Mesenchymal stem cell (in vitro differentiated cells and primary cell): ENCODE data around the gene CUBN.

Source experiments
- DNase-seq: peaks from one replicate; pipeline ENCODE4 v3.0.0-alpha.2; 2013
- H2AFZ ChIP-seq: one replicate; pipeline ENCODE4 v1.6.1; 2013; ENCODE audit warnings: low read depth, mild to moderate bottlenecking, control low read depth, inconsistent platforms, low read length, moderate library complexity
- H2AK5ac ChIP-seq: 2 replicates; pipeline ENCODE4 v1.6.1; 2013; ENCODE audit warnings: low read length, moderate library complexity, mild to moderate bottlenecking, inconsistent platforms; ENCODE audit not compliant: severe bottlenecking
- H2BK120ac ChIP-seq: one replicate; pipeline ENCODE4 v1.6.1; 2013; ENCODE audit warnings: low read depth, mild to moderate bottlenecking, inconsistent platforms, low read length, moderate library complexity
- H2BK12ac ChIP-seq, 2 experiments: one replicate each; pipeline ENCODE4 v1.6.1; 2013; ENCODE audit warnings: inconsistent platforms in 2 of 2, low read length in 2 of 2, mild to moderate bottlenecking in 2 of 2, moderate library complexity in 2 of 2, control low read depth in 1 of 2
- H2BK15ac ChIP-seq: one replicate; pipeline ENCODE4 v1.6.1; 2013; ENCODE audit warnings: mild to moderate bottlenecking, low read depth, inconsistent platforms; ENCODE audit not compliant: poor library complexity, severe bottlenecking
- H2BK5ac ChIP-seq: 2 replicates; pipeline ENCODE4 v1.6.1; 2013; ENCODE audit warnings: low read depth, mild to moderate bottlenecking, low read length, control low read depth, inconsistent platforms; ENCODE audit not compliant: poor library complexity, severe bottlenecking
- H3K14ac ChIP-seq, 2 experiments: one replicate each; pipeline ENCODE4 v1.6.1; 2013; ENCODE audit warnings: inconsistent platforms in 2 of 2, low read length in 2 of 2, control low read depth in 1 of 2, mild to moderate bottlenecking in 1 of 2, moderate library complexity in 1 of 2
- H3K18ac ChIP-seq, 2 experiments: one replicate each; pipeline ENCODE4 v1.6.1; 2013; ENCODE audit warnings: inconsistent platforms in 2 of 2, low read length in 2 of 2, control low read depth in 1 of 2, low read depth in 1 of 2, mild to moderate bottlenecking in 1 of 2
- H3K23ac ChIP-seq, 2 experiments: one replicate each; pipeline ENCODE4 v1.6.1; 2013; ENCODE audit warnings: inconsistent platforms in 2 of 2, low read length in 2 of 2, mild to moderate bottlenecking in 2 of 2, moderate library complexity in 2 of 2, control low read depth in 1 of 2
- H3K27ac ChIP-seq: 2 replicates; pipeline ENCODE4 v1.5.1; 2013; ENCODE audit warnings: mild to moderate bottlenecking, moderate library complexity, low read length, control low read depth, inconsistent platforms; ENCODE audit not compliant: poor library complexity, severe bottlenecking
- H3K27me3 ChIP-seq, 2 experiments: 2 replicates each; pipeline versions ENCODE4 v1.6.1 to v1.7.0; 2013; ENCODE audit warnings: low read length in 2 of 2, mild to moderate bottlenecking in 2 of 2, moderate library complexity in 2 of 2, control low read depth in 1 of 2, inconsistent platforms in 1 of 2; ENCODE audit not compliant: control insufficient read depth in 1 of 2, insufficient read depth in 1 of 2
- H3K36me3 ChIP-seq, 2 experiments: 2 replicates each; pipeline versions ENCODE4 v1.6.1 to v1.7.0; 2013; ENCODE audit warnings: low read length in 2 of 2, control low read depth in 1 of 2, inconsistent platforms in 1 of 2, low read depth in 1 of 2, mild to moderate bottlenecking in 1 of 2; ENCODE audit not compliant: insufficient read depth in 2 of 2, control insufficient read depth in 1 of 2
- H3K4ac ChIP-seq, 2 experiments: one replicate each; pipeline ENCODE4 v1.6.1; 2013; ENCODE audit warnings: inconsistent platforms in 2 of 2, low read length in 2 of 2, mild to moderate bottlenecking in 2 of 2, moderate library complexity in 2 of 2, control low read depth in 1 of 2, low read depth in 1 of 2
- H3K4me1 ChIP-seq: 2 replicates; pipeline ENCODE4 v1.6.1; 2013; ENCODE audit warnings: low read depth, low read length, control low read depth; ENCODE audit not compliant: control insufficient read depth, insufficient read depth
- H3K4me2 ChIP-seq: 2 replicates; pipeline ENCODE4 v1.6.1; 2013; ENCODE audit warnings: low read length, mild to moderate bottlenecking, inconsistent platforms; ENCODE audit not compliant: poor library complexity, severe bottlenecking
- H3K4me3 ChIP-seq, 2 experiments: 2 replicates each; pipeline versions ENCODE4 v1.5.1 to v1.7.0; 2013; ENCODE audit warnings: low read length in 2 of 2, mild to moderate bottlenecking in 2 of 2, control low read depth in 1 of 2, low read depth in 1 of 2; ENCODE audit not compliant: insufficient read depth in 1 of 2
- H3K79me1 ChIP-seq: replicated peaks from 2 replicates; pipeline ENCODE4 v1.6.1; 2013; ENCODE audit warnings: mild to moderate bottlenecking, control low read depth, low read length, inconsistent platforms; ENCODE audit not compliant: poor library complexity, severe bottlenecking
- H3K9ac ChIP-seq: 2 replicates; pipeline ENCODE4 v1.7.0; 2013; ENCODE audit warnings: mild to moderate bottlenecking, low read length, moderate library complexity
- H3K9me3 ChIP-seq: 2 replicates; pipeline ENCODE4 v1.7.0; 2013; ENCODE audit warnings: mild to moderate bottlenecking, low read length; ENCODE audit not compliant: control insufficient read depth
- H4K8ac ChIP-seq: one replicate; pipeline ENCODE4 v1.6.1; 2013; ENCODE audit warnings: inconsistent platforms, mild to moderate bottlenecking, low read length, moderate library complexity
- H4K91ac ChIP-seq: one replicate; pipeline ENCODE4 v1.6.1; 2013; ENCODE audit warnings: mild to moderate bottlenecking, low read length, inconsistent platforms
- WGBS: methylation state at CpG from one replicate; pipeline ENCODE4 v1.1.7; 2013; ENCODE audit warnings: mixed read lengths; 5-methylcytosine and 5-hydroxymethylcytosine counted together

Gene CUBN

GRCh38 chr10:16976803-16977202, 152.8 kb downstream of the CUBN start:
- no peak overlapping the region for H2AFZ ChIP-seq
- no peak overlapping the region for H2BK15ac ChIP-seq
- H2BK12ac ChIP-seq, result peak overlapping the region in 1 of 2 experiments; percentile 54
- H2AK5ac ChIP-seq, result peak overlapping the region; percentile 76
- no peak overlapping the region for H3K23ac ChIP-seq
- no peak overlapping the region for H3K18ac ChIP-seq
- DNase-seq, result no peak
- H3K4ac ChIP-seq, result no peak overlapping the region
- H4K8ac ChIP-seq, result no peak overlapping the region
- H3K79me1 ChIP-seq, result no peaks in the 10 kb centered on the region
- H3K27ac ChIP-seq, result no peak overlapping the region
- H3K4me3 ChIP-seq, result no peak overlapping the region
- H3K4me2 ChIP-seq, result no peak overlapping the region
- H3K9me3 ChIP-seq, result no peaks in the 10 kb centered on the region
- no peak overlapping the region for H2BK120ac ChIP-seq
- no peak overlapping the region for H3K9ac ChIP-seq
- H4K91ac ChIP-seq, result no peak overlapping the region
- no peak overlapping the region for H2BK5ac ChIP-seq
- H3K36me3 ChIP-seq, result no peaks in the 10 kb centered on the region
- no peaks in the 10 kb centered on the region for H3K27me3 ChIP-seq
- peaks cover 2% of the 10 kb centered on the region for H3K4me1 ChIP-seq
- H3K14ac ChIP-seq, result no peak overlapping the region

DNA sequence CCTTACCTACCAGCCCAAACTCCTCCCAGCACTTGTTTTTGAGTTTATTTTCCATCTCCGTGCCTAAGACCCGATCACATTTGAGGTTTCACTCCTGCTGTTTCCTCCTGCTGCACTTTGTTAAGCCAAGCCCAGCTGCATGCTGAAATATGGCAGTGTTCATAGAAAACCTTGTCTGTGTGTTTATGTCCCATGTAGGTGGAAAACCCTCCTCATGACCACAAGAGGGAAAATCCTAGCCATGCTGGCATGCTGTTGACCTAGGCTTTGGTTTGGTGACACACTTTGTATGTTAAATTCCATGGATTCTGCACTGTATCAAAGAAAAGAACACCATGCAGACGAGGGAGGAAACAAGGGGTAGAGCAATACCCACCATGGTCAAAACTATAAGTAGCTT, 154.4 kb downstream of the CUBN start:
- peak; percentile 52 for DNase-seq
- Histone ChIP-seq H3K4me2 (no peak overlapping the region), H2AK5ac (no peak overlapping the region), H4K8ac (no peak overlapping the region), H2BK15ac (no peak overlapping the region), H2AFZ (no peak overlapping the region), H2BK12ac (peak overlapping the region in 1 of 2 experiments; percentile 67), H2BK5ac (no peak overlapping the region), H4K91ac (no peak overlapping the region), H3K9ac (no peak overlapping the region), H3K4me3 (no peak overlapping the region), H3K79me1 (no peaks in the 10 kb centered on the region), H2BK120ac (no peak overlapping the region), H3K14ac (no peak overlapping the region), H3K23ac (no peak overlapping the region), H3K36me3 (no peaks in the 10 kb centered on the region), H3K9me3 (no peaks in the 10 kb centered on the region), H3K27ac (peak overlapping the region; percentile 0), H3K4ac (no peak overlapping the region), H3K18ac (peak overlapping the region in 1 of 2 experiments; percentile 18), H3K27me3 (no peaks in the 10 kb centered on the region), H3K4me1 (peaks cover 2% of the 10 kb centered on the region)
- 91% methylated on average over 3 of the region's 3 CpGs for WGBS

- no peak overlapping the region for H3K23ac ChIP-seq
- no peaks in the 10 kb centered on the region for H3K27me3 ChIP-seq
- WGBS, result 2% methylated on average over 8 of the region's 8 CpGs
- H2BK12ac ChIP-seq, result peak overlapping the region; percentile 29 to 50
- H3K18ac ChIP-seq, result peak overlapping the region; percentile 74 to 92
- peak overlapping the region in 1 of 2 experiments; percentile 22 for H3K4me3 ChIP-seq
- H3K36me3 ChIP-seq, result no peaks in the 10 kb centered on the region
- no peaks in the 10 kb centered on the region for H3K9me3 ChIP-seq
- peaks cover 9% of the 10 kb centered on the region for H3K4me1 ChIP-seq
- H3K27ac ChIP-seq, result peak overlapping the region; percentile 97
- peak overlapping the region; percentile 55 to 97 for H3K4ac ChIP-seq
- no peaks in the 10 kb centered on the region for H3K79me1 ChIP-seq
- no peak overlapping the region for H3K4me2 ChIP-seq
- H2BK120ac ChIP-seq, result peak overlapping the region; percentile 93
- H3K9ac ChIP-seq, result peak overlapping the region; percentile 85
- H2BK15ac ChIP-seq, result no peak overlapping the region
- no peak overlapping the region for H2AFZ ChIP-seq
- peak overlapping the region; percentile 71 for H4K91ac ChIP-seq
- H4K8ac ChIP-seq, result peak overlapping the region; percentile 74
- peak overlapping the region; percentile 86 for H2BK5ac ChIP-seq
- peak overlapping the region; percentile 65 for H2AK5ac ChIP-seq
- peak; percentile 95 for DNase-seq
- no peak overlapping the region for H3K14ac ChIP-seq
Observed at GRCh38 chr10:16968416-16969041, 161.1 kb downstream of the CUBN start.

DNA sequence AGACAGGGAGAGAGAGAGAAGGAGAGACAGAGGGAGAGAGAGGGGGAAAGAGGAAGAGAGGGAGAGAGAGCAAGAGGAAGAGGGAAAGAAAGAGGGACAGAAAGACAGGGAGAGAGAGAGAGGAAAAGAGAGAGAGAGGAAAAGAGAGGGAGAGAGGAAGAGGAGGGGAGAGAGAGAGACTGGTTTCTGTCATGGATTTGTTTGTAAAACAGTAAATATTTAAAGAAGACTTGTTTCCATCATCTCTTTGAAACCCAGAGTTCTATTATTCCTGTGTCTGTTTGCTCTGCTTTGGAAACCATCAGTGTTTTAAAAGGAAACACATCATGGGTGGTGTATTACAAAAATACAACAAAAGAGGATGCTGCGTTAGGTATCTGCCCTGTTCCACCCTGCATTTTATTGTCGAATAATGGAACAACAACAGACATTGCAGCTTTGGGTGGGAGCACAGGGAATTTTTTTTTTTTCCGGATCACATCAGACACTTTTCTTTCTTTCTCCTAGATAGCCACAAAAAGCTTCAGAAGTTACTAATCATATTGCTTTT, 161.7 kb downstream of the CUBN start:
- H3K27ac ChIP-seq, result peak overlapping the region; percentile 97
- no peaks in the 10 kb centered on the region for H3K79me1 ChIP-seq
- peaks cover 9% of the 10 kb centered on the region for H3K4me1 ChIP-seq
- no peak overlapping the region for H4K8ac ChIP-seq
- H3K9ac ChIP-seq, result peak overlapping the region; percentile 85
- no peaks in the 10 kb centered on the region for H3K27me3 ChIP-seq
- peak overlapping the region in 1 of 2 experiments; percentile 48 for H2BK12ac ChIP-seq
- no peaks in the 10 kb centered on the region for H3K36me3 ChIP-seq
- peak overlapping the region; percentile 79 for H2BK5ac ChIP-seq
- H4K91ac ChIP-seq, result no peak overlapping the region
- peak overlapping the region; percentile 87 for H2BK120ac ChIP-seq
- no peak overlapping the region for H3K23ac ChIP-seq
- H3K4ac ChIP-seq, result peak overlapping the region in 1 of 2 experiments; percentile 62
- no peak overlapping the region for H3K4me2 ChIP-seq
- H2AFZ ChIP-seq, result no peak overlapping the region
- WGBS, result 29% methylated on average over 3 of the region's 3 CpGs
- no peaks in the 10 kb centered on the region for H3K9me3 ChIP-seq
- no peak overlapping the region for H3K14ac ChIP-seq
- peak overlapping the region; percentile 34 for H2AK5ac ChIP-seq
- no peak overlapping the region for H2BK15ac ChIP-seq
- DNase-seq, result peak; percentile 60
- H3K4me3 ChIP-seq, result peak overlapping the region in 1 of 2 experiments; percentile 22
- peak overlapping the region in 1 of 2 experiments; percentile 24 for H3K18ac ChIP-seq
